Measurements from ENCODE around the gene MARVELD3.
"Not testable (repeated sequence)": the region's sequence is repeated elsewhere in the genome, so short reads cannot be mapped to it uniquely, and the experiment has no call there.

MARVELD3 gene

DNA sequence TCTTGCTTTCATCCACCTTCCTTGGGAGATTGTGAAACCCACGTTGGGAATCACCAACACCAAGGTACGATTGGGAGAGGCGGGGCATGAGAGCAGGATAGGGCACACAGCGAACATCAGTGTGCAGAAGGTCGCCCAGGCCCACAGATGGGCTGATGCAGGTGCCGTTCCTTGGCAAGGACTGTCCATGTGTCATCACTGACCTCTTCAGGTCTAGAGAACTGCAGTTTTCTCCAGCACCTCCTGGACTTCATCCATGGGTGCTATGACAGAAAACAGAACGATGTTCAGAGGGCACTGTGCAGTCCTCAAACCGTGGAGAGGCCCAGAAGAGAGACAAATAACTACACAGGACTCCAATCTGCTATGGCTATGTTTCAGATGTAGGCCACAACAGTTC is 25.2 kb upstream of the MARVELD3 start:
- Mint-ChIP-seq H3K4me3 (no peak overlapping the region), H3K4me1 (ENCODE audit: low read depth) (no peaks in the 10 kb centered on the region), H3K36me3 (ENCODE audit: low read depth) (no peaks in the 10 kb centered on the region), H3K27ac (no peak overlapping the region), H3K27me3 (peaks cover 4% of the 10 kb centered on the region), H3K9me3 (no peaks in the 10 kb centered on the region)
- intact Hi-C loops (cut with micrococcal nuclease), result no loop called here

DNA sequence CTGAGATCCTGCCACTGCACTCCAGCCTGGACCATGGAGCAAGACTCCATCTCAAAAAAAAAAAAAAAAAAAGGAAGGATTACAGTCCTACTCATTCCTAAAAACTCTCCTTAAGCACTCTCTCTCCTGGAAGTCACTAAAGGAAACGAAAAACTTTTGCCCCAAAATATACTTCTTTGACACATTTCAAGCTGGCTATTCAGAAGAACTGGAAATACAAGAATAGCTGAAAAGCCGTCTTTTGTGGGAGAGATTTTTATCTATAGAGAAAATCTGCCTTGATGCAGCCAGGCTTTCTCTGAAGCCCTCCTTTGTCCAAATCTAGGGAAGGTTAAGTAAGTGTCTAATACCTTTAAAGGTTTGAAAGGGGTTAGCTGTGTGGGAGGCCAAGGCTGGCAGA is 16.9 kb upstream of the MARVELD3 start:
- Mint-ChIP-seq H3K9me3 (no peaks in the 10 kb centered on the region), H3K27me3 (peaks cover 21% of the 10 kb centered on the region), H3K4me1 (ENCODE audit: low read depth) (no peaks in the 10 kb centered on the region), H3K36me3 (ENCODE audit: low read depth) (no peaks in the 10 kb centered on the region), H3K27ac (no peak overlapping the region), H3K4me3 (no peak overlapping the region)
- intact Hi-C loops (cut with micrococcal nuclease), result no loop called here

DNA sequence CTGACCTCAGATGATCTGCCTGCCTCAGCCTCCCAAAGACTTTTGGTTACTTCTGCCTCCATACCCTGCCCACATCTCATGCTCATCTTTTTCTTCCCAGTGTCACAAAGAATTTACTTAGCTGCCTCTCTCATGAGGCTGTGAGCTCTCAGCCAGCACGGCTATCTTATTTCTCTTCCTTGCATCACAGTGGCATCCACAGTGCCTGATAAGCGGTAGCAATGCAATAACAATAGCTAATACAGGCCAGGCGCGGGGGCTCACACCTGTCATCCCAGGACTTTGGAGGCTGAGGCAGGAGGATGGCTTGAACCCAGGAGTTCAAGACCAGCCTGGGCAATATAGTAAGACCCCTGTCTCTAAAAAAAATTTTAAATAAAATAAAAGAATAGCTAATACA is 15.5 kb upstream of the MARVELD3 start:
- Mint-ChIP-seq H3K4me3 (no peak overlapping the region), H3K4me1 (ENCODE audit: low read depth) (no peaks in the 10 kb centered on the region), H3K36me3 (ENCODE audit: low read depth) (no peaks in the 10 kb centered on the region), H3K27me3 (peaks cover 23% of the 10 kb centered on the region), H3K27ac (no peak overlapping the region), H3K9me3 (no peaks in the 10 kb centered on the region)
- intact Hi-C loops (cut with micrococcal nuclease), result loop anchor here (10.0 kb wide), 2 partner anchors 66 to 106 kb away; no protein-coding TSS in a partner anchor

DNA sequence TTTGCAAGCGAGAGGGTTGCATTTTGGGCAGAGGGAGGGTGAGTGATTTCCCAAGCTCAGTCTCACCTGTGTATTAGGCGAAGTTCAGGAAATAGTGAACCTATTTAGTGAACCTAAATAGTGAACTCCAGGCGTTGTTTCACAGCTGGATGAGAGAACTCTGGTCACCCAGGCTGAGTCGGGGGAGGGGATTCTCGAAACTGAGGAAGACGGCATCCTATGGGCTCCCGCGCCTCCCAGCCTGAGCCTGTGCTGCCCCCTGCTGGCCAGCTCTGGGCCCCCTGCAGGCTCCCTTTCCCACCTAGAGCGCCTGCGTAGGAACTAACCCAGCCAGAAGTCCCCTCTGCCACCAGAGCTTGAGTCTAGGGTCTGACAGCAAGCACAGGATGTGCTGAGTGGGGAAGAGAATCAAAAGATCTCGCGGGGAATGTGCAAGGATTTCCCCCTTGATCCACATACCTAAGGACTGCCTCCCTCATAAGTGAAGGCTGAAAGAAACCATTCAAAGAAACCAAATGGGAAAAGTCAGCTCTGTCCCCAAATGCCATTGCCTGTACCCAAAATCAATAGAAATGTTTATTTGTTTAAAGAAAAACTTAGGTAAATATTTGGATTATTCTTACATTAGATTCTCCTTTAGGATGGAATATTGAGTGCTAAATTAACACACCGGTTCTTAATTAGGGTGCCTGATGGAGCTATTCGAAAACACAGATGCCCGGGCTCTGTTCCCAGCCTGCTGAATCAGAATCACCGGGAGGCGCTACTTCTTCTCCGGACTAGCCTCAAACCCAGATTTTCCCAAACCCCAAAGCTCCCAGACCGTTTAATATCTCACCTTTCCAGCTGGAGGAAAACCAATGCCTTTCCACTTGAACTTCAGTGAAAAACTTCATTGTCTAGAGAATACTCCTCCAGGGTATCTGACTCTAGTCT is 14.8 kb upstream of the MARVELD3 start:
- H3K9me3 Mint-ChIP-seq, result no peaks in the 10 kb centered on the region
- H3K27me3 Mint-ChIP-seq, result peaks cover 22% of the 10 kb centered on the region
- no peaks in the 10 kb centered on the region for H3K4me1 Mint-ChIP-seq (ENCODE audit: low read depth)
- no peak overlapping the region for H3K27ac Mint-ChIP-seq
- intact Hi-C loops (cut with micrococcal nuclease), result loop anchor here (1.0 to 10.0 kb wide), 3 partner anchors 66 to 199 kb away; no protein-coding TSS in a partner anchor
- H3K36me3 Mint-ChIP-seq (ENCODE audit: low read depth), result no peaks in the 10 kb centered on the region
- H3K4me3 Mint-ChIP-seq, result no peak overlapping the region

DNA sequence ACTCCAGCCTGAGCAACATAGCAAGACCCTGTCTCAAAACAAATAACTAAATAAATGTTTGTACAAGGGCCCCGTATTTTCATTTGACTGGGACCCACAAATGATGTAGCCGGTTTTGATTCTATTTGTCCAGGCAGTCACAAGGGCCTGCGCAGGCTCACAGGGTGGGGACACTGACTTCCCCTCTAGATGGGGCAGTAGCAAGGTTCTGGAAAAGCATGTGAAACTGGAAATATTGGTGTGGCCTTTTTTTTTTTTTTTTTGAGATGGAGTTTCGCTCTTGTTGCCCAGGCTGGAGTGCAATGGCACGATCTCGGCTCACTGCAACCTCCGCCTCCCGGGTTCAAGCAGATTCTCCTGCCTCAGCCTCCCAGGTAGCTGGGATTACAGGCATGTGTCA is 11.0 kb upstream of the MARVELD3 start:
- not testable (repeated sequence) for H3K27ac Mint-ChIP-seq; H3K9me3 Mint-ChIP-seq; H3K4me3 Mint-ChIP-seq; H3K36me3 Mint-ChIP-seq (ENCODE audit: low read depth); H3K4me1 Mint-ChIP-seq (ENCODE audit: low read depth)
- peaks cover 21% of the 10 kb centered on the region for H3K27me3 Mint-ChIP-seq
- intact Hi-C loops (cut with micrococcal nuclease), result loop anchor here (10.0 kb wide), 2 partner anchors 70 to 110 kb away; no protein-coding TSS in a partner anchor

DNA sequence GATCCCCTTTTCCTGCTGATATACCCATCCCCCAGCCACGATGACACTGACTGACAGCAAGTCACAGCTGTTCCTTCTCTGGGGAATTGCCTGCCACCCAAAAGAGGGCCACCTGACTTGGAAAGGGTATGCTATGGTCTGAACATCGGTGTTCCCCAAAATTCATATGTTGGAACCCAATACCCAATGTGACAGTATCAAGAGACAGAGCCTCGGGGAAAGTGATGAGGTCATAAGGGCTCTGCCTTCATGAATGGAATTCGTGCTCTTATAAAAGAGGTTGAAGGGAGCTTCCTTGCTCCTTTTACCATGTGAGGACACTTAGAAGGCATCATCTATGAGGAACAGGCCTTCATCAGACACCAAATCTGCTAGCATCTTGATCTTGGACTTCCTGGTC is 7.6 kb upstream of the MARVELD3 start:
- intact Hi-C loops (cut with micrococcal nuclease), result loop anchor here (10.0 kb wide), 2 partner anchors 74 to 114 kb away; no protein-coding TSS in a partner anchor
- Mint-ChIP-seq H3K27ac (no peak overlapping the region), H3K36me3 (ENCODE audit: low read depth) (no peaks in the 10 kb centered on the region), H3K27me3 (peaks cover 22% of the 10 kb centered on the region), H3K4me1 (ENCODE audit: low read depth) (no peaks in the 10 kb centered on the region), H3K4me3 (no peak overlapping the region), H3K9me3 (no peaks in the 10 kb centered on the region)

DNA sequence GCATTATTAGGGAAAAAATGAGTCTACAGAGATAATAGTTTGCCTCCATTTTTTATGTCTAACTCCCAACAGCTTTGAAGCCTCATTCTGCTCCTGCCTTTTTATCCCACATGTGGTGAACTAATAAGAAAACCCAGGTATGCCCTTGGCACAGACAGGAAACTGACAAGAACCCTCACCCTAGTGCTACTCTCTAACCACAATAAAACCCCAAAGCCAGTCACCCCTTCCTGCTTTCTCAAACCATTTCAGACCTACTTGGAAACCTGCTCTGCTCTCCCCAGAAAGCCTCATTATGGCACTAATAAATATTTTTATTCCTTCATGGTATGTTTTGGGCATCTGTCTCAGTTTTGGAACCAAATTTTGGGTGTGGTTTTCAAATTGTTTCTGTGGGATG is 3.9 kb upstream of the MARVELD3 start:
- Mint-ChIP-seq H3K4me1 (ENCODE audit: low read depth) (no peaks in the 10 kb centered on the region), H3K36me3 (ENCODE audit: low read depth) (no peaks in the 10 kb centered on the region), H3K4me3 (no peak overlapping the region), H3K27ac (no peak overlapping the region), H3K9me3 (no peaks in the 10 kb centered on the region), H3K27me3 (peaks cover 34% of the 10 kb centered on the region)
- intact Hi-C loops (cut with micrococcal nuclease), result no loop called here

DNA sequence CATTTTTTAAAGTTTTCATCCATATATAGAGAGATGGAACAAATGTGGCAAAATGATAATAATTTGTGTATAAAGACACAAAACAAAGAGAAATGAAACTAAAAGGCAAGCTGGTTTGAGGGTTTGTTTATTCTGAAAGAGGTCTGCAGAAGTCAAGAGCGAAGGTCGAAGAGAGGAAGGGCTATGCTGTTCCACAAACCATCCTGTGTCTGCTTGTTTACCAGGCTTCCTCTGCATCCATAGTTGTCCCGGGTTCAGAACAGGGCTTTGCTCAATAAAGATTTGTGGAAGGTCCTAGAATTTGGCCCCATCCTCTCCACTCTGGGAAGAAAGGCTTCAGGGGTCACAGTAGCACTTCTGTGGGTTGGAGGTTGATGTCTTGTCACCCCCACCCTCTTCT is 2.4 kb upstream of the MARVELD3 start:
- Mint-ChIP-seq H3K9me3 (no peaks in the 10 kb centered on the region), H3K27me3 (peaks cover 45% of the 10 kb centered on the region), H3K27ac (no peak overlapping the region), H3K4me1 (ENCODE audit: low read depth) (peaks cover 5% of the 10 kb centered on the region), H3K4me3 (no peak overlapping the region), H3K36me3 (ENCODE audit: low read depth) (no peaks in the 10 kb centered on the region)
- intact Hi-C loops (cut with micrococcal nuclease), result no loop called here

DNA sequence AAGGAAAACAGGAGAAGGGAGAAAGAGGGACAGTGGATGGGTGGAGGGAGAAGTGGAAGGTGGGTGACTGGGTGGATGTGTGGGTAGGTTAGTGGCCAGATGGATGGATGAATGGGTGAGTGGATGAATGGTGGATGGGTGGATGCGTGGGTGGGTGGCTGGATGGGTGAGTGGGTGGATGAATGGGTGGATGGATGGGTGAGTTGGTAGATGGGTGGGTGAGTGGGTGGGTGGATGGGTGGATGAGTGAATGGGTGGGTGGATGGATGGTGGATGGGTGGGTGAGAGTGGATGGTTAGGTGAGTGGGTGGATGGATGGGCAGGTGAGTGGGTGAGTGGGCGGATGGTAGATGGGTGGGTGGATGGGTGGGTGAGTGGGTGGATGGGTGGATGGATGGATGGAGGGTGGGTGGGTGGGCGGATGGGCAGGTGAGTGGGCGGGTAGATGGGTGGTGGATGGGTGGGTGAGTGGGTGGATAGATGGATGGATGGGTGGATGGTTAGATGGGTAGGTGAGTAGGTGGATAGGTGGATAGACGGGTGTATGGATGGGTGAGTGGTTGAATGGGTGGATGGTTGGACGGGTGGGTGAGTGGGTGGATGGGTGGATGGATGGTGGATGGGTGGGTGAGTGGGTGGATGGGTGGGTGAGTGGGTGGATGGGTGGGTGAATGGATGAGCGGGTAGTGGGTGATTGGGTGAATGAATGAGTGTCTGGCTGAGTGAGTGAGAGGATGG is 702 bp upstream of the MARVELD3 start:
- Mint-ChIP-seq H3K4me1 (ENCODE audit: low read depth) (peaks cover 16% of the 10 kb centered on the region), H3K4me3 (no peak overlapping the region), H3K27ac (no peak overlapping the region), H3K36me3 (ENCODE audit: low read depth) (no peaks in the 10 kb centered on the region), H3K27me3 (peaks cover 52% of the 10 kb centered on the region), H3K9me3 (no peaks in the 10 kb centered on the region)
- intact Hi-C loops (cut with micrococcal nuclease), result no loop called here

DNA sequence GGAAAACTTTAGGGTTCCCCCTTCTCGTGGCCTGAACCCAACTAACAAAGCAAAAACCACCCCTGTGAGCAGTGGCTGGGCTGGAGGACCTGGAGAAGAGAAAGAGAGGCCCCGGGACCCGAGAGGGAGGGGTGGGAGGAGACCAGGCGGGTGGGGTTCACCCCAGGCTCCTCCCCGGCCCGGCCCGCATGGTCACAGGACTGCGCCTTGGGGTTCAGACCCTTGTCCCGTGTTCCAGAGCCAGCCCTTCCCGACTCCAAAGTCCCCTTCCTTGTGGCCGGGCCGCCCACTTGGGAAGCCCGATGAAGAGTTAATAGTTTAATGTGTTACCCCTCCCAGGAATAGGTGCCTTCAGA is 852 bp downstream of the MARVELD3 start:
- Mint-ChIP-seq H3K9me3 (no peaks in the 10 kb centered on the region), H3K27me3 (peaks cover 48% of the 10 kb centered on the region), H3K27ac (no peak overlapping the region), H3K4me1 (ENCODE audit: low read depth) (peaks cover 16% of the 10 kb centered on the region), H3K4me3 (no peak overlapping the region), H3K36me3 (ENCODE audit: low read depth) (no peaks in the 10 kb centered on the region)
- intact Hi-C loops (cut with micrococcal nuclease), result no loop called here

DNA sequence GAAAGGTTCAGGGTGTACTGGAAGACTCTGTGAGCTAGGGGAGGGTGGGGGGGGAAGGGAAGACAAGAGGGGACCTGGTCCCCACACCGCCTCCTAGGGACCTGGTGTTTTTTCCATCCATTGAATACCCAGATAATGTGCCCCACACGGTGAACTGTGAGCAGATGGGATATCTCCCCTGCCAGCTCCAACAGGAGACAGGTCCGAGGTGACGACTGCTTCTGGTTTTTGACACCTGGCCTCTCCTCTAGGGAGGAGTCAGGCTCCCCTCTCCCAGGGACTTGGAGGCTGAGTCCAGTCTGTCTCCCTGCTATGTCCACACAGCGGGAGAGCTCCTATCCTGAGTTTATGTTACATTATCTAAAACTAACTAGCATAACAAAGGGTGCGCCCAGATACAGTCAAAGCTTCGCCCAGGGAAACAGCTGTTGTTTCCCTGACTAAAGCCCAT is 1.8 kb downstream of the MARVELD3 start:
- H3K4me1 Mint-ChIP-seq (ENCODE audit: low read depth), result peaks cover 16% of the 10 kb centered on the region
- H3K36me3 Mint-ChIP-seq (ENCODE audit: low read depth), result no peaks in the 10 kb centered on the region
- no peaks in the 10 kb centered on the region for H3K9me3 Mint-ChIP-seq
- H3K27ac Mint-ChIP-seq, result no peak overlapping the region
- intact Hi-C loops (cut with micrococcal nuclease), result no loop called here
- H3K4me3 Mint-ChIP-seq, result no peak overlapping the region
- H3K27me3 Mint-ChIP-seq, result peaks cover 44% of the 10 kb centered on the region

DNA sequence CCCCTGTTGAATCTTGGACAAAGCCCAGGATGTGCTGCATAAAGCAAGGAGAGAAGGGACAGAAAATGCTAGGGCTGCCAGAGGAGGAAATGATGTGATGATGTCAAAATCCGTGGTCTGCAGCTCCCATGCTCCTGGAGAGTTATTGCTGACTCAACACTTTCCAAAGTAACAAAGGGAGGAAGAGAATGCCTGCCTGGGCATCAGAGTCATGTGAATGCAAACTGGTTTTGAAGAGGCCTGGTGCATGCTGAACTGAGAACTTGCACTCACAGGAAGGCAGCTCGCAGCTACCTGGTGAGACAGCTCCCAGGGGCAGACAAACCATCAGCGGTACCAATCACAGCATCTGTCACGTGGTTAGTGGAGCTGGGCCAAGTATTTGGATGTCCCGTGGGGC is 2.8 kb downstream of the MARVELD3 start:
- no peaks in the 10 kb centered on the region for H3K36me3 Mint-ChIP-seq (ENCODE audit: low read depth)
- H3K27ac Mint-ChIP-seq, result no peak overlapping the region
- peaks cover 44% of the 10 kb centered on the region for H3K27me3 Mint-ChIP-seq
- H3K4me3 Mint-ChIP-seq, result no peak overlapping the region
- intact Hi-C loops (cut with micrococcal nuclease), result no loop called here
- H3K4me1 Mint-ChIP-seq (ENCODE audit: low read depth), result peaks cover 16% of the 10 kb centered on the region
- H3K9me3 Mint-ChIP-seq, result no peaks in the 10 kb centered on the region

DNA sequence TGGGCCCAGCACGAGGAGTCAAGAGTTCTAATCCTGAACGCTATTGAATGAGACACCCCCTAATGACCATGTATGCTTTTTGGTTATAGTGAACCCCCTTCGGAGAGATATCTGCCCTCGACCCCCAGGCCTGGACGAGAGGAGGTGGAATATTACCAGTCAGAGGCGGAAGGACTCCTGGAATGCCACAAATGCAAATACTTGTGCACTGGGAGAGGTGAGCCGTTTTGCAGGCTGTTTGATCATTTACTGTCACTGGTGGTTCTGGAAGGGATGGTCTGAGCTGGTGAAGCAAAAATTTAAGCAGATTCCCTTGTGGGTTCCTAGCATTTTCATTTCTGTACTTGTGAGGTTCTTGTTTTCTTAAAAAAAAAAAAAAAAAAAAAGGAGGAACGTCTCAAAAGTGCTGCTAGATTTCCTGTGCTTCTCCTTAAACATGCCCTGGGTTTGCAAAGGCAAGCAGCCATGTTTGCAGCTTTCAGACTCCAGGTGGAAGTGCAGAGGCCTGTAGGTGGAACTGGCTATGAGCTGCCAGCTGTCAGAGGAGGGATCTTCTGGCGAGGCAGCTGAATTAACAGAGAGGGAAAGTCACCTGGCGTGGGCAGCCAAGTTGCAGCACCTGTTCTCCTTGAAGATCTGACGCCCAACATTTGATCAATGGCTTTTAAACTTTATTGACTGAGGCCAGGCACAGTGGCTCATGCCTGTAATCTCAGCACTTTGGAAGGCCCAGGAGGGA is 3.5 kb downstream of the MARVELD3 start:
- Mint-ChIP-seq H3K4me3 (no peak overlapping the region), H3K9me3 (no peaks in the 10 kb centered on the region), H3K36me3 (ENCODE audit: low read depth) (no peaks in the 10 kb centered on the region), H3K27me3 (peaks cover 44% of the 10 kb centered on the region), H3K27ac (no peak overlapping the region), H3K4me1 (ENCODE audit: low read depth) (peaks cover 16% of the 10 kb centered on the region)
- intact Hi-C loops (cut with micrococcal nuclease), result no loop called here

DNA sequence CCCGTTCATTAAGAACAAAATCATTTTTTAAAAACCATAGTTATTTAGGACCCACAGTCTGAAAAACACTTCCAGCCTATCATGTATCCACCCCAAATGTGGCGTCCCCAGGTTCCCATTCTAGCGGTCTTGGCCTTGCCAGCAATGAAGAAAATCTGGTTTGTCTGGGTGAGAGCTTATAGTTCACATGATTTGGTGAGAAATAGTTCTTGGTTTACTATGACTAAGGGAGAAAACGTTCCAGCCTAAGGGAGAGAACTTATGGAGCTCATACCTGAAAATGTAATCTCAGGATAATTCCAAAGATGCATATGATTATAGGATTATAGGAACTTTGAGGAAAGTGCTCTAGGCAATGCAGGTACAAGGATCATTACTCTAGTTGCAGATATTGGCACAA is 4.8 kb downstream of the MARVELD3 start:
- no peaks in the 10 kb centered on the region for H3K36me3 Mint-ChIP-seq (ENCODE audit: low read depth)
- no peak overlapping the region for H3K4me3 Mint-ChIP-seq
- no peak overlapping the region for H3K27ac Mint-ChIP-seq
- intact Hi-C loops (cut with micrococcal nuclease), result no loop called here
- H3K27me3 Mint-ChIP-seq, result peaks cover 40% of the 10 kb centered on the region
- peaks cover 24% of the 10 kb centered on the region for H3K4me1 Mint-ChIP-seq (ENCODE audit: low read depth)
- no peaks in the 10 kb centered on the region for H3K9me3 Mint-ChIP-seq
